ENCODE data around the gene SGCA. TPM values are rescaled to one million over a fixed set of nuclear protein-coding genes. Genes with fewer than 3 reads are reported as not detected.

Gene SGCA
- total RNA-seq, 1 donor from 2014 or later, result not detected

DNA sequence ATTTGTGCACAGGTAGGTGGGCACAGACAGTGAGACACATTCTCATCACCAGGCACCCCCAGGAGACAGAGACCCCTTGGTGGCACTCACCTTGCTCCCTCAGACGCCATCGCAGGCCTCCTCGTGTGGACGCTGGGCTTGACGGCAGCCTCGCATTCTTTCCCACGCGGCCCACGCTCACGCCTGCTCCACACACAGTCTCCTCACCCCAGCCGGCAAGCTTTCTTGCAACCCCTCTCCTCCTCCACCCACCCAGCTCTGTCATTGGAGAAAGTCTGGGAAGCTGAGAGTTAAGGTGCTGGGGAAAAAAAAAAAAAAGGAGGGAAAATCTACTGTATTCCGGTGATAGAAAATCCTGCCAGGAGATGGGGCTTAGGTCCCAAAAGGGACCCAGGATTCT is 14.8 kb downstream of the SGCA start:
- TF ChIP-seq, protein P1, sequence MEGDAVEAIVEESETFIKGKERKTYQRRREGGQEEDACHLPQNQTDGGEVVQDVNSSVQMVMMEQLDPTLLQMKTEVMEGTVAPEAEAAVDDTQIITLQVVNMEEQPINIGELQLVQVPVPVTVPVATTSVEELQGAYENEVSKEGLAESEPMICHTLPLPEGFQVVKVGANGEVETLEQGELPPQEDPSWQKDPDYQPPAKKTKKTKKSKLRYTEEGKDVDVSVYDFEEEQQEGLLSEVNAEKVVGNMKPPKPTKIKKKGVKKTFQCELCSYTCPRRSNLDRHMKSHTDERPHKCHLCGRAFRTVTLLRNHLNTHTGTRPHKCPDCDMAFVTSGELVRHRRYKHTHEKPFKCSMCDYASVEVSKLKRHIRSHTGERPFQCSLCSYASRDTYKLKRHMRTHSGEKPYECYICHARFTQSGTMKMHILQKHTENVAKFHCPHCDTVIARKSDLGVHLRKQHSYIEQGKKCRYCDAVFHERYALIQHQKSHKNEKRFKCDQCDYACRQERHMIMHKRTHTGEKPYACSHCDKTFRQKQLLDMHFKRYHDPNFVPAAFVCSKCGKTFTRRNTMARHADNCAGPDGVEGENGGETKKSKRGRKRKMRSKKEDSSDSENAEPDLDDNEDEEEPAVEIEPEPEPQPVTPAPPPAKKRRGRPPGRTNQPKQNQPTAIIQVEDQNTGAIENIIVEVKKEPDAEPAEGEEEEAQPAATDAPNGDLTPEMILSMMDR (IDR thresholded peaks at IDR 0.05; ENCODE audit: insufficient read depth, low read length, poor library complexity, severe bottlenecking), result no peak

GRCh38 chr17:50181144-50181543 is 15.3 kb downstream of the SGCA start:
- no peak for DNase-seq (ENCODE audit: low read depth)
- TF ChIP-seq, protein P1 (IDR thresholded peaks at IDR 0.05; ENCODE audit: insufficient read depth, low read length, poor library complexity, severe bottlenecking), result no peak
- H3K27me3 ChIP-seq (ENCODE audit: control insufficient read depth, insufficient read depth, low read length), result no peaks in the 10 kb centered on the region
- H3K36me3 ChIP-seq (ENCODE audit: control insufficient read depth, insufficient read depth, low read length), result peaks cover 2% of the 10 kb centered on the region
- no peak overlapping the region for H3K4me3 ChIP-seq (ENCODE audit: low read depth, low read length)

More for the DNA sequence above, 14.8 kb downstream of the SGCA start:
- DNase-seq (ENCODE audit: low read depth), result no peak
- Histone ChIP-seq H3K36me3 (ENCODE audit: control insufficient read depth, insufficient read depth, low read length) (no peaks in the 10 kb centered on the region), H3K27me3 (ENCODE audit: control insufficient read depth, insufficient read depth, low read length) (no peaks in the 10 kb centered on the region), H3K4me3 (ENCODE audit: low read depth, low read length) (no peak overlapping the region)

DNA sequence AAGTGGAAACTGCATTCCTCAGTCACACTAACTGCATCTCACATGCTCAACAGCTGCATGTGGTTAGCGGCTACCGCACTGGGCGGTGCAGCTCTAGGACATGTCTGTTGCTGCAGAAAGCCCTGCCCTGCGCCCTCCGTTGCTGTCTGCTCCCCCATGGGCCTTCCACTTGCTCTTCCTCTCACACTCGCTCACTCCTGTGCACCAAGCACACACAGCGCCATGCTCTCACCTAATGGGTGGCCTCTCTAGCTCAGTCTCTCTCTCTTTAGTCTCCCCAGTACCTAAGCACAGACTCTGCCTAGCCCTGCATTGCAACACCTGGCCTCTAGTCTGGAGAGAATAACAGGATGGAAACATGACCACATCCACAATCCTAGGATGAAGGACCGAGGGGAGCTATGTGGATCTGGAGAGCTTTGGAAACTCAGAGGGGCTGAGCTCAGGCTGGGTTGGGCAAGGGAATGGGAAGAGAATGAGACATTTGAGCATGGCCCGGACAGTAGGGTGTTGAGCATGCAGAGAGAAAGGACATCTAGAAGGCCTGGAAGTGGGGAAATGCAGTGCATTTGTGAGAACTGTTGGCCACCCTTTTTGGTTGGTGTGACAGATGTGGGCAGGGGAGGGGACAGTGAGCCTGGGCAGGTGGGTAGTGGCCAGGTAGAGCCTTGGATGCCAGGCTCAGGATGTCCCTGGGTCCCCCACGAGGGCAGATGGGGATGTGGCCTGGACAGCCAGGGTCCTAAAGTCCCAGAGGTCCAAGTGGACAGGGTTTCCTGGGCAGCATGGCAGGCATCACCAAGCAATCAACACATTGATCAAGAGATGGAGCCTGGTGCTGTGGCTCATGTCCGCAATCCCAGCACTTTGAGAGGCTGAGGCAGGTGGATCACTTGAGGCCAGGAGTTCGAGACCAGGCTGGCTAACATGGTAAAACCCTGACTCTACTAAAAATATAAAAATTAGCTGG is 16.1 kb downstream of the SGCA start:
- Histone ChIP-seq H3K36me3 (ENCODE audit: control insufficient read depth, insufficient read depth, low read length) (peaks cover 2% of the 10 kb centered on the region), H3K4me3 (ENCODE audit: low read depth, low read length) (no peak overlapping the region), H3K27me3 (ENCODE audit: control insufficient read depth, insufficient read depth, low read length) (no peaks in the 10 kb centered on the region)
- TF ChIP-seq, protein P1 (IDR thresholded peaks at IDR 0.05; ENCODE audit: insufficient read depth, low read length, poor library complexity, severe bottlenecking), result no peak
- no peak for DNase-seq (ENCODE audit: low read depth)

DNA sequence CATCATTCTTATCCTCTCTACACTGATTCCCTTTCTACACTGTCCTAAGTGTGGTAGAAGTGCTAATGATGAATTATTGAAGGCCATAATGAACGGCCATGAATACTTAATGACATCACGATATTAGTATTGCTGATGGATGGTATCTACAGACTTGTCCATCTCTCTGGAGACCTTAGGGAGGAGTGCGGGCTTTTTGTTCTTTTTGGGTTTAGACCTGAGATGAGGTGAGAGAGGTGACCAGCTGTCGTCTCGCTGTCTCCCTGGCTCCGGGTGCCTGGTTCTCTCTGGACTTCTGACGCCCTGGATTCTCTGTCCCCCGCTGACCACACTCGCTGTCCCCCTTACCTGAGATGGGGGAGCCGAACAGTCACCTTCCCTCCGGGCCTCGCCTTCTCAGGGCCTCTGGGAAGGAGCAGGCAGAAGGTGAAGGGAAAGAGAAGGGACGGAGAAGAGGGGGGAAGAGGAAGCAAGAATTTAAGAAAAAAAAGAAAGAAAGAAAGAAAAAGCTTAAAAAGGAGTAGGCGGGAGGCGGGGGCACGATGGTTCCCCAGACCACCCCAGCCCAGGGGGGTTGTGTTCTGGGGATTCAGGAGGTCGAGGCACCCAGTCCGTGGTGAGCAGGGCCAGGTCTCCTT is 17.1 kb downstream of the SGCA start:
- DNase-seq (ENCODE audit: low read depth), result no peak
- Histone ChIP-seq H3K36me3 (ENCODE audit: control insufficient read depth, insufficient read depth, low read length) (peaks cover 2% of the 10 kb centered on the region), H3K4me3 (ENCODE audit: low read depth, low read length) (no peak overlapping the region), H3K27me3 (ENCODE audit: control insufficient read depth, insufficient read depth, low read length) (no peaks in the 10 kb centered on the region)
- TF ChIP-seq, protein P1 (IDR thresholded peaks at IDR 0.05; ENCODE audit: insufficient read depth, low read length, poor library complexity, severe bottlenecking), result no peak

DNA sequence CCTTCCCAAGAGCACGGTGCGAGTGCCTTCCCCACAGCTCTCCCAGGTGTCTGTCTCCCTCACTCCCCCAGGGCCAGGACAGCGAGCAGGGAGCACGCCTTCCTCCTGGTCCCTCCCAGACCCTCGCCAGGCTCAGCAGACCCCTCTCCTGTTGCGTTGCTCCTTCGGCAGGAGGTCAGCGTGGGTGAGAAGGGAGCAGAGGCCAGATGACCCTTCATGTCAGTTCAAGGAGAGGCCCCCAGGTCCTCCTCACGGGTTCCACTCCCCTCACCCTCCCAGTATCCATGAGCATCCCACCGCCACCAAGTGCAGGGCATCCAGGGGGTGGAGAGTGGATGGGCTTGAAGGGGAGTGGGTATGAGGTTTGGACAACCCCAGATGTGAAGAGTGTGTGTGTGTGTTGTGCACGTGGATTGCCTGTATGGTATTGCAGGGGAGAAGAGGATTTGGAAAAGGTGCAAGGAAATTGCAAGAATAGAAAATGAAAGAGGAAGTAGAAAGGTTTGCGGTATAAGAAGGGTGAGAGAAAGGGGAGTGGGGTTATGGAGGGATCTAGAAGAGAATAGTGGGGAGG is 17.7 kb downstream of the SGCA start:
- no peak overlapping the region for H3K4me3 ChIP-seq (ENCODE audit: low read depth, low read length)
- TF ChIP-seq, protein P1 (IDR thresholded peaks at IDR 0.05; ENCODE audit: insufficient read depth, low read length, poor library complexity, severe bottlenecking), result no peak
- no peaks in the 10 kb centered on the region for H3K27me3 ChIP-seq (ENCODE audit: control insufficient read depth, insufficient read depth, low read length)
- DNase-seq (ENCODE audit: low read depth), result no peak
- H3K36me3 ChIP-seq (ENCODE audit: control insufficient read depth, insufficient read depth, low read length), result peaks cover 3% of the 10 kb centered on the region
